ENCODE results near the gene BSG.

DNA sequence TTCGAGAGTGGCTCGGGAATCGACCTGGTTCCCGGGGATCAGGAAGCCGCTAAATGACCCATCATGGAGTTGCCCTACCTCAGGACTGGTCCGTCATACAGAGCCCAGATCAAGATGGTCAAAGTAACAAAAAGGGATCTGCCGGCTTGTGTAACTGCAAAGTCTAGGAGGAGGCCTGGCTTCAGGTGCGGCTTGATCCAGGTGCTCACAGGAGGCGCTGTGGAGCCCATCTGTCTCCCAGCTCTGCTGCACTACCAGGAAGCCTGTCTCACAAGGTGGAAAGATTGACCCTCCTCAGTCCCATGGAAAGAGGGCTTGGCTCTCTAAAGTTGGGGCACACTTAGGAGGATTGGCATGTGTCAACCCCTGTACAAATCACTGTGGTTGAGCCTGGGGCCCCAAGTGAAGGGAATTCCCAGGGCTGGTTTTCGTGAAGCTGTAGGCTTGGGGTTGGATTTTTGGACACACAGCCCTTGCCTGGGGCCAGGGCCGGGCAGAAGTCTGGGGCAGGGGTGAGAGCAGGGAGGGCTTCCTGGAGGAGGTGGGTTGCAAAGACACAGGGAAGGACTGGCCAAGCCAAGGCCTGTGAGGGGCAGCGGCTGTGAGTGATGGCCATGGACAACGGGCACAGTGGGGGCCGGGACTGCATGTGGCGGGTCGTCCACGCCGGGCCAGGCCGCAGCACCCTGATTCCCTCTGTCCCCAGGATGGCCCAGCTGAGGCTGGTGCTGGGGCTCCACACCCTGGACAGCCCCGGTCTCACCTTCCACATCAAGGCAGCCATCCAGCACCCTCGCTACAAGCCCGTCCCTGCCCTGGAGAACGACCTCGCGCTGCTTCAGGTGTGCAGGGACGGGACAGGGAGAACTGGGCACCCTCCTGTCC, 24.3 kb upstream of the BSG start:
- TF ChIP-seq, protein P1, sequence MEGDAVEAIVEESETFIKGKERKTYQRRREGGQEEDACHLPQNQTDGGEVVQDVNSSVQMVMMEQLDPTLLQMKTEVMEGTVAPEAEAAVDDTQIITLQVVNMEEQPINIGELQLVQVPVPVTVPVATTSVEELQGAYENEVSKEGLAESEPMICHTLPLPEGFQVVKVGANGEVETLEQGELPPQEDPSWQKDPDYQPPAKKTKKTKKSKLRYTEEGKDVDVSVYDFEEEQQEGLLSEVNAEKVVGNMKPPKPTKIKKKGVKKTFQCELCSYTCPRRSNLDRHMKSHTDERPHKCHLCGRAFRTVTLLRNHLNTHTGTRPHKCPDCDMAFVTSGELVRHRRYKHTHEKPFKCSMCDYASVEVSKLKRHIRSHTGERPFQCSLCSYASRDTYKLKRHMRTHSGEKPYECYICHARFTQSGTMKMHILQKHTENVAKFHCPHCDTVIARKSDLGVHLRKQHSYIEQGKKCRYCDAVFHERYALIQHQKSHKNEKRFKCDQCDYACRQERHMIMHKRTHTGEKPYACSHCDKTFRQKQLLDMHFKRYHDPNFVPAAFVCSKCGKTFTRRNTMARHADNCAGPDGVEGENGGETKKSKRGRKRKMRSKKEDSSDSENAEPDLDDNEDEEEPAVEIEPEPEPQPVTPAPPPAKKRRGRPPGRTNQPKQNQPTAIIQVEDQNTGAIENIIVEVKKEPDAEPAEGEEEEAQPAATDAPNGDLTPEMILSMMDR (IDR thresholded peaks at IDR 0.05; ENCODE audit: low read depth, low read length): no peak
- no peak for TF ChIP-seq EZH2phosphoT487 (IDR thresholded peaks at IDR 0.05; ENCODE audit: low read depth)

All from OCI-LY3 (cell line).